K562 (cell line): ENCODE data around the gene BAG5. TPM values are rescaled to one million over a fixed set of nuclear protein-coding genes. Genes with fewer than 3 reads are reported as not detected.
A peak's percentile ranks its signal among the peaks of the same experiment; 100 is the strongest.

Source experiments
- E2F8 ChIP-seq: fragments of 450-650 bp; IDR thresholded peaks from 2 replicates; pipeline ENCODE4 v1.7.1; 2018; ENCODE audit warnings: mild to moderate bottlenecking, low read depth; ENCODE audit not compliant: partially characterized antibody
- GATAD2B ChIP-seq: fragments of 450-650 bp; IDR thresholded peaks from 2 replicates; pipeline ENCODE4 v1.6.1; 2017; ENCODE audit warnings: mild to moderate bottlenecking, borderline replicate concordance
- IRF2 ChIP-seq: sonication (generic); formaldehyde crosslinking; IDR thresholded peaks from 2 replicates; pipeline ENCODE4 v1.8.1; 2022; ENCODE audit warnings: mild to moderate bottlenecking, missing genetic modification reagents
- RBBP5 ChIP-seq: fragments of 200-600 bp; sonication (generic); IDR thresholded peaks from 2 replicates; pipeline ENCODE4 v1.6.1; 2012; ENCODE audit warnings: borderline replicate concordance, mild to moderate bottlenecking, low read length, control low read depth, inconsistent platforms; ENCODE audit not compliant: insufficient read depth, poor library complexity, severe bottlenecking
- SNAPC5 ChIP-seq: fragments of 250-450 bp; sonication (Bioruptor Pico); IDR thresholded peaks from 2 replicates; pipeline ENCODE4 v1.8.0; 2021; ENCODE audit warnings: moderate library complexity, mild to moderate bottlenecking, inconsistent platforms
- STAG1 ChIP-seq: sonication (generic); formaldehyde crosslinking; IDR thresholded peaks from 2 replicates; pipeline ENCODE4 v1.5.0; 2020; ENCODE audit warnings: missing genetic modification reagents, borderline replicate concordance
- STAT6 ChIP-seq: sonication (generic); formaldehyde crosslinking; IDR thresholded peaks from 2 replicates; pipeline ENCODE4 v1.8.1; 2023; ENCODE audit warnings: mild to moderate bottlenecking, missing genetic modification reagents
- TBL1XR1 ChIP-seq, 2 experiments: IDR thresholded peaks; 2 replicates each; pipeline ENCODE4 v1.6.1; 2012; ENCODE audit warnings: improper control_type of control experiment in 2 of 2, low read length in 2 of 2, mild to moderate bottlenecking in 1 of 2
- TFAP4 ChIP-seq: sonication (generic); formaldehyde crosslinking; IDR thresholded peaks from 2 replicates; pipeline ENCODE4 v1.8.0; 2022; ENCODE audit warnings: missing genetic modification reagents, mild to moderate bottlenecking, moderate library complexity, borderline replicate concordance
- TRIM24 ChIP-seq, 2 experiments: fragments of 450-650 bp; IDR thresholded peaks; 2 replicates each; pipeline ENCODE4 v1.6.1; 2016
- ZNF280B ChIP-seq: fragments of 250-450 bp; sonication (Bioruptor Pico); IDR thresholded peaks from 2 replicates; pipeline ENCODE4 v1.5.1; 2021; ENCODE audit warnings: mild to moderate bottlenecking
- ZNF3 ChIP-seq: fragments of 250-450 bp; sonication (Bioruptor Pico); IDR thresholded peaks from 2 replicates; pipeline ENCODE4 v1.5.0; 2021; ENCODE audit warnings: mild to moderate bottlenecking, moderate library complexity
- polyA plus RNA-seq, 8 experiments: library from polyadenylated mRNA; depleted of rRNA in 4 of 8; stranded (reverse) in 5 of 8; unstranded in 3 of 8; fragments of >200 nt; fragmentation: Nextera tagmentation in 2 of 8; fragmentation: Illumina TruSeq in 1 of 8; extraction: Ambion mirVana in 2 of 8; extraction: Trizol in 1 of 8; gene quantifications; 2 replicates each; pipeline versions ENCODE4 v1.2.1 to v1.2.3, GENCODE V29; 2011 to 2014; ENCODE audit warnings: inconsistent platforms in 1 of 8, missing spikeins in 1 of 8
- total RNA-seq, 7 experiments: library from RNA; depleted of rRNA in 6 of 7; stranded (reverse); fragments of >200 nt in 6 of 7; fragmentation: Illumina TruSeq in 2 of 7; extraction: Trizol in 2 of 7; gene quantifications; 2 replicates each; pipeline versions ENCODE4 v1.2.1 to v1.2.3, GENCODE V29; 2011 to 2021; ENCODE audit warnings: low replicate concordance in 1 of 7

The BAG5 gene
- total and polyA plus RNA-seq, 9 of the 15 experiments (the other 6 are each of a cell fraction or from before 2014, with no cell fraction given): 7.9 to 21.4 (median 13.2) TPM

GRCh38 chr14:103562429-103563225 lies at the start of gene BAG5, which contains the start of gene COA8 (continued):
- TF ChIP-seq STAT6 (no peak), ZNF3 (CRISPR knock-in tag) (no peak), ZNF280B (CRISPR knock-in tag) (no peak), GATAD2B (peak; percentile 93), TBL1XR1 (IDR thresholded peaks at IDR 0.05; ENCODE audit: low read length in 2 of 2) (no peak), TRIM24 (IDR thresholded peaks at IDR 0.05) (no peak), SNAPC5 (CRISPR knock-in tag) (no peak), STAG1 (CRISPR knock-in tag) (no peak), RBBP5 (peak; percentile 97), TFAP4 (CRISPR knock-in tag) (no peak; the same call in 1 of the 2 replicates), E2F8 (peak; percentile 52), IRF2 (no peak)
